Ovary (tissue), 3 donors: ENCODE measurements around the gene NFIC.

Source experiments
- CTCF ChIP-seq, 3 donors: fragments of 450-650 bp in 2 of 3; fragments of 200-600 bp in 1 of 3; IDR thresholded peaks; one replicate each; pipeline versions ENCODE4 v1.5.1 to v1.8.0; 2016 to 2022; ENCODE audit warnings: antibody characterized with exemption in 3 of 3, mild to moderate bottlenecking in 1 of 3
- POLR2A ChIP-seq: fragments of 450-650 bp; IDR thresholded peaks from one replicate; pipeline ENCODE4 v1.6.1; 2017; ENCODE audit warnings: antibody characterized with exemption, mild to moderate bottlenecking, moderate library complexity
- donor health status: DM: no; HTN: no; CAD: no.

- TF ChIP-seq POLR2A = no peak
- TF ChIP-seq CTCF (IDR thresholded peaks at IDR 0.05) = no peak
Observed at GRCh38 chr19:3412066-3412465, 45.7 kb downstream of the NFIC start.
